ENCODE results near the gene TTC39C. TPM values are rescaled to one million over a fixed set of nuclear protein-coding genes. Genes with fewer than 3 reads are reported as not detected.
A peak's percentile ranks its signal among the peaks of the same experiment; 100 is the strongest.
"Not testable (repeated sequence)": the region's sequence is repeated elsewhere in the genome, so short reads cannot be mapped to it uniquely, and the experiment has no call there.

TTC39C gene
- total RNA-seq, 1 donor from 2014 or later, result 133 TPM

DNA sequence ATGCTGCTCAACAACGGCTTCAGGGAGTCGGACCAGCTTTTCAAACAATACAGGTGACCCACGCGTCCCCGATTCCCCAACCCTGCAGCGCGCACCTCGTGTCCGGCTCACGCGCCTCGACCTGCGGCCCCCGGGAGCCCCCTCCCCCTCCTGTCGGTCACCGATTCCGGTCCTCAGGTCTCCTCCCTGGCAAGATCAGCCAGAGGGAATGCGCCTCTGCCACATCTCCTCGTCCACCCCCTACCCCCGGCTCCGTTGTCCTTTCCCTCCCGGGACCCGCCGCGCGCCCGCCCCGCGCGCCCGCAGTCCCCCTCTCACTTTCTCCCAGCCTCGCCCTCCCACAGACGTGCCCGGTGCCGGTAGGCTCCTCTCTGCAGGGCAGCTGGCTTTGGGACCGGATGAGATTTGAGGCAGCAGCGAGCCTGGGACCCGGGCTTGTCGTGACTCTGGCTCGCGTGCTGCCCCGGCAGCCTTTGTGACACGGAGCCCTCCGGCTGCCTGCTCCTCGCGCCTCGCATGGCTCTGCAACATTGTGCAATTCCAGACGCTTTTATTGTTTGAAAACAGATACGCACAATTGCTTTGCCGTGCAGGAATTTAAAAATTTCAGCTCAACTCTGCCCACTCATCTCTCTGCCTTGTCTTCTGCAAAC is 558 bp downstream of the TTC39C start:
- peak; percentile 42 for ATAC-seq

DNA sequence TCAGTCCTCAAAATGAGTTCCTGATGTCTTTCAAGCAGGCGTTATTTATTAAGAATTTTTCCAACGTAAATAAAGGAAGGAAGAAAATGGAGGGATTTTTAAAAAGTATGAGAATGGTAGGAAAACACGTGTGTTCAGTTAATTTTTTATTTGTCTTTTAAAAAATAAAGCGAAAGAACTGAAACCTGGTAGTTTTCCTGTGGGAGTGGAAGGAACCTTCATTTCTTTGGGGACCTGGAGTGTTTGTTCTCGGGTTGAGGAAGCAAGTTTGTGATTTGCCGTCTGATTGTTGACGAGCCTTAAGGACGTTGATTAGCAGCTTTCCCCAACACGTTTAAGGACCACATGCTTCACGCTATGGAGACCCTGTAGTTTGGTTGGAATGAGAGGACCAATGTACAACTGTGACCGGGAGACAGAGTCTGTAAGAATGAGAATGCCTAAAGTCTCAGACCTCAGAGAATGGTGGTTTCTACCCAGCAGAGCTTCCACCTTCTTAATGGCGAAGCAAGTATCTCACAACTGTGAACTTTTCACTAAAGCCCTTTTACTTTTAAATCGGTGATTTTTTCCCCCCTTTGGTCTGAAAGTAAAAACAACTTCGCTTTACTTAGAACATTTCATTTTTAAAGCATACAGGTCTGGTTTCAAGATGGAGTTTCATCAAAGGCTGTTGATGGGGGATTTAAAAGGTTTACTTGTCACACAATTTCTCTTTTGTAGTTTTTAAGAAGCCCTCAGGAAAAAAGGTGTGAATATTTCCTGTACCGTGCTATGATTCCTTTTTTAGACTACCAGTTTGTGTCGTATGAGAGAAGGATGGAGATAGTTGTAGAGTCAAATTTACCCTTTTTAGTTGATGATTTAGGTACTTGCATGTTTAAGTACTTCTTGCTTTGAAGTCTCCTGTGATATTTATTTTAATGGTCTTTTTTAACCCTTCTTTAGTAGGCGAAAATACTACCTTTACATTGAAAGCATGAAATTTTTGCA is 1.4 kb downstream of the TTC39C start:
- DNase-seq (ENCODE audit: low spot score) (no peak), ATAC-seq (no peak)

More for the DNA sequence above, 558 bp downstream of the TTC39C start:
- DNase-seq (ENCODE audit: low spot score), result peak; percentile 62

DNA sequence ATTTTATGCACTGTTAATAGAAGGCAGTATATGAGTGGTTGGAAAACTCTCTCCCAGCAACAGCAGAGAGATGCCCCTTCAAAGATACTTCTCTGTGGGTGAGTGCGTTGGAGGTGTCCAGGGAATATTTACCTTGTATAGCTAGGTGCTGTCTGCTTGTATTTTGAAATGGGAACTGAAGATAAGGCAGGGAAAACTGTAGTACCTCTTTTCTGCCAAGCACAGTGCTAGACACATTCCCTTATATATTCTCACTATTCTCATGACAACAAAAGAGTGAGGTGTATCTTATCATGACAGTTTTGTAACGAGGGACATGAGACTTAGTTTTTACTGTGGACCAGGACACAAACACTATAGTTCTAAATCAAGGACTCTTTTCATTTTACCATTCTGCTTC is 2.1 kb downstream of the TTC39C start:
- ATAC-seq (peak; percentile 13), DNase-seq (ENCODE audit: low spot score) (no peak)

DNA sequence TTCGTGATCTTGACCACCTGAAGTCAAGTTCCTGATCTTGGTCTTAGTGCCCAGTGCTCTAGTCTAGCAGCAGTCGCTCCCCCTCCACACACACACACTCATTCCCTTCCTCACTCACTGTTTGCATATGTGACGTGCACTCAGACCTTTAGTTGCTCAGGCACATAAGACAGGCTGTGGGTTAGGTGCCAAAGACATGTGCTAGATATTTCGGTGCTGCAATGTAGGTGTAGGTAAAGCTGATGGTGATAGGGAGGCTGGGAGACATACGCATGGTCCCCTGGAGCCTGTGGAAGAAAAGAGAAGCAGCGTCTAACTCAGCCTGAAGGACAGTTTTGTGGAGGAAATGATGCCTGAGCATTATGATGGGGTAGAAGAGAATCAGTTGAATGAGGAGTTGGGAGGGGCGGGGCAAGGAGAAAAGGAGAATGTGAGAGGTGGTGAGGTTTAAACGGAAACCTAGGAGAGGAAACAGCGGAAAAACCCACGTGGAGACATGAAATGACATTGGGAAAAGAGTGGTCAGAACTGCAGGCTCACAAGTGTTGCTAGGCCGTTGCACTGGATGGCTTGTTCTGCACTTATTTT is 3.8 kb downstream of the TTC39C start:
- ATAC-seq, result no peak

DNA sequence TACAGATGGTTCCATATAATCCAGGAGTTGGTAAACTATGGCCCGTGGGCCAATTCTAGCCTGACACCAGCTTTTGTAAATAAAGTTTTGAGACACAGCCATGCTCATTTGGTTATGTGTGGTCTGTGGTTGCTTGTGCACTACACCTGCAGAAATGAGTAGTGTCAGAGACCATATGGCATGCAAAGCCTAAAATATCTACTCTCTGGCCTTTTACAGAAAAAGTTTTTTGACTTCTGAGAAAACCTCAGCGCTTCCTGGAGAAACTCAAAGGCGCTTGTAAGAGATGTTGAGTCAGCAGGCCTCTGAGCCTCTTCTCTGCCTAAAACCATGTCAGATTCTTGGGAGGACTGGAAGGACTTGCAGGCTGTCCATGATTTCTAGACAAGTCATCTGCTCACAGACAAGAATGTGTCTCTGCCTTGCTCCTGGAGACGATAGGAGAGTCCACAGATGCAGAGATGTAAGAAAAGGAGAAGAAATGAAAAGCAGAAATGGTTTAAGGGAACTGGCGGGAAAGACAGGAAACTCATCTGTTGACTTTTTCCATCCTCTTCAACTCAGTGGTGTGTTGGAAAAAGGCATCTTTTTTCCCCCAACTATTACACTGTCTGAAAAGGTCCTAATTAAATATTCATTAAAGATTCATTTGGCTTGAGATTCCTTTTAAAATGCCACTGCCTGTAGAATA is 5.2 kb downstream of the TTC39C start:
- no peak for ATAC-seq

More for the DNA sequence above, 3.8 kb downstream of the TTC39C start:
- no peak for DNase-seq (ENCODE audit: low spot score)

DNA sequence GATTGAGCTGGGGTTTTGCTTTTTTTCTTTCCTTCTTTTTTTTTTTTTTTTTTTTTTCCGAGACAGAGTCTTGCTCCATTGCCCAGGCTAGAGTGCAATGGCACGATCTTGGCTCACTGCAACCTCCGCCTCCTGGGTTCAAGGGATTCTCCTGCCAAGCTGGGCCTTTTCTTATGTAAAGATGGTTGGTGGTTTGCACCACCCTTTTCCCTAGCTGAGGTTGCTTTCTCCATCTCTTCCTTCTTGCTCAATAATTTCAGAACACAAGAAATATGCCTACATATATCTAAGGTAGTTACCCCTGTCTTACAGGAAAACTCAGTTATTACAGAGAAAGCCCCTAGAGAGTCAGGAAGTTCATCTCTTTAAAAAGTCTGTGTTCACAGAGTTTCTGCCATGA is 7.0 kb downstream of the TTC39C start:
- ATAC-seq, result no peak
- DNase-seq (ENCODE audit: low spot score), result no peak

More for the DNA sequence above, 5.2 kb downstream of the TTC39C start:
- DNase-seq (ENCODE audit: low spot score), result no peak

DNA sequence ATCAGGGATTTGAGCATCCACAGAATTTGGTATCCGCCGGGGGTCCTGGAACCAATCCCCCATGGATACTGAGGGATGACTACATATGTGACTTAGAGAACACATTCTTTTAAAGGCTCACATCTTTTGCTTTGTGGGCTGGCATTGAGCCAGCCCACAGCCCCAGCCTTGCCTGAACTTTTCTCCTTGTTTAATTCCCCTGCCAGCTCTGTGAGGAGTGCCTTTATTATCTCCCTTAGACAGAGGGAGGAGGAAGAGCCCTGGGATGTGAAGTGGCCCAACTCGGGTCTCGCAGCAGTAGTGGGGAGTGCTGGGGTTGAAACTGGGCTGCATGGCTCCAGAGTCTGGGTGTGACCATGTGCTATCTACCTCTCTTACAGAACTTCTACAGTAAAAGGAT is 7.6 kb downstream of the TTC39C start:
- DNase-seq (ENCODE audit: low spot score), result no peak

DNA sequence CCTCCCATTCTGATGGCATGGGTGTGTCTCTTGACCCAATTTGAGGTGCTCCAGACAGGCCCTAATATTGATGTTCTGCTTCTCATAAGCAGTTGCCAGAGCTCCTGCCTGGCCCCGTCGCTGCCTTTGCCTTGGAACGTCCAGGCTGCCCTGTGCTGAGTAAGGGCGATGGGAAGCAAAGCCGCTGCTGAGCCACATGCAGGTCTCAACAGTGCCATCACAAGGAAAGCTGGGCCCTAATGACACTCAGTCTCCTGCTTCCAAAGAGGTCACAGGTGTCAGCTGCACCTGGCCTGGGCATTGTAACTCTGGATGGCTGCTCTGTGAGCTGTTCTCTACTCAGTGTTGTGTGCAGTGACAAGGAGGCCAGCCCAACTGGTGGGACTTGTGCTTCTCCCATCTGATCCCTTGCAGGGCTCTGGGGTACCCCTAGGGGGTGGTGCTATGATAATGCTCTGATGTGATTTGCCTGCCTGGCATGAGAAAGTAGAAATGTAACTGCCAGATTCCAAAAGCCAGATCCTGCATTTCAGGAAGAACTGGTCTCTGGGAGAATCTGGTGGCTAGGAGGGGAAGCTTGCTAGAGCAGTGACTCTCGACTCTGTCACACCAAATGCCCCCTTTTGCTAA is 8.7 kb downstream of the TTC39C start:
- peak; percentile 41 for ATAC-seq
- no peak for DNase-seq (ENCODE audit: low spot score)

More for the DNA sequence above, 7.6 kb downstream of the TTC39C start:
- no peak for ATAC-seq

DNA sequence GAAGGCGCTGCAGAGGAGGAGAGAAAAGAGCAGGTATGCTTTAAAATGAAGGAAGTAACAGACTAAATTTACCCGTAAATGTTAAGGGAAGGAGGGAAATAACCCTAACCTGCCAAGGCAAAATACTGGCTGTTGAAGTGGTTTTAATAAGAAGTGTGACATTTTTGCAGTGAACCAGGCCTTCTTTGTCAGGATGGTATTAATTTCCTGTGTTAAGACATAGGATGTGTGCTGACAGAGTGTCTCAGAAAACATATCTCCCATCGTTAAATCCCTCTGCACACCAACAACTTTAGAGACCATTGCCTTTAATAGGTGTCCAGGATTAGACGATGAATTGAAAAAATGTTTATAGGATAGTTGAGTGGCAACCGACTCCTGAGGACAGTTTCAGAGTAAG is 9.9 kb downstream of the TTC39C start:
- DNase-seq (ENCODE audit: low spot score) (no peak), ATAC-seq (no peak)

DNA sequence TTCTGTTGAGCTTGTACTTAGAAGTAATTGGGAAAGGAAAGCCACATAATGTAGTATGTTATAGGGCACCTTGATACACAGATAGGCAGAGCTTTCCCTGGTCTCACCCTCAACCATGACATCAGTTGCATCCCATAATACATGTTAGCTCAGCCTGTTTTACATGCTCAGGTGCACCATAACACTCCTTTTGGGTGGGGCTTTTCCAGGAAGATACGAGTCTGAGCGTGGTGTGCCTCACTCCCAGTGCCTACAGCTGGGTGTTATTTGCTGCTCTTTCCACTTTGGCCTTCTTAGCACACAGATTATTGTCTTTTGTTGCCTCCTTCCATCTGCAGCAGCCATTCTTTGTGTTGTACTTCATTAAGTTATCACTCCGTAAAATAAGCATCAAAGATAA is 11.9 kb downstream of the TTC39C start:
- DNase-seq (ENCODE audit: low spot score), result no peak

DNA sequence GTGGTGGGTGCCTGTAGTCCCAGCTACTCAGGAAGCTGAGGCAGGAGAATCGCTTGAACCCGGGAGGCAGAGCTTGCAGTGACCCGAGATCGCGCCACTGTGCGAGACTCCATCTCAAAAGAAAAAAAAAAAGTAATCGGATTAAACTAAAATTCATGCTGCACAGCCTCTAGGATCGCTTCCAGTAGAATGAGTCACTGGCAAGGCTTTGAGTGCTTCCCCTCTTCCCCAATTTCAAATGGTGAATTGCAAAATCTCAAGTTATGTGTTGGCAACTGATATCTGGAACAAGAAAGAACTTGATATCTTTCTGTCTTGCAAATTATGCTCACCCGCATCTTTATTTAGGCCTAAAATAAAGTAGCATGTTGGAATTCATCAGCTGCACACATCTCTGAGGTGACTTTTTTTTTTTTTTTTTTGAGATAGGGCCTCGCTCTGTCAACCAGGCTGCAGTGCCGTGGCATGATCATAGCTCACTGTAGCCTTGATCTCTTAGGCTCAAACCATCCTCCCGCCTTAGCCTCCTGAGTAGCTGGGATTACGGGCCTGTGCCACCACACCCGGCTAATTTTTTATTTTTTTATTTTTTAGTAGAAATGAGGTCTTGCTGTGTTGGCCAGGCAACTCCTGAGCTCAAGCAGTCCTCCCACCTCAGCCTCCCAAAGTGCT is 12.7 kb downstream of the TTC39C start:
- ATAC-seq (peak; percentile 75), DNase-seq (ENCODE audit: low spot score) (no peak)

More for the DNA sequence above, 11.9 kb downstream of the TTC39C start:
- no peak for ATAC-seq

DNA sequence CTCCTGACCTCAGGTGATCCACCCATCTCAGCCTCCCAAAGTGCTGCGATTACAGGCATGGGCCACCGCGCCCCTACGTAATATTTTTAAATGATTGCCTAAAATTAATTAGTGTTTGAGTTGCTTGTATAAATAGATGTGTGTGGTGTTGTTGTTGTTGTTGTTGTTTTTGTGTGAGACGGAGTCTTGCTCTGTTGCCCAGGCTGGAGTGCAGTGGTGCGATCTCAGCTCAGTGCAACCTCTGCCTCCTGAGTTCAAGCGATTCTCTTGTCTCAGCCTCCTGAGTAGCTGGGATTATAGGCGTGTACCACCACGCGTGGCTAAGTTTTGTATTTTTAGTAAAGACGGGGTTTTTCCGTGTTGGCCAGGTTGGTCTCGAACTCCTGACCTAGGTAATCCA is 14.4 kb downstream of the TTC39C start:
- not testable (repeated sequence) for ATAC-seq; DNase-seq (ENCODE audit: low spot score)

DNA sequence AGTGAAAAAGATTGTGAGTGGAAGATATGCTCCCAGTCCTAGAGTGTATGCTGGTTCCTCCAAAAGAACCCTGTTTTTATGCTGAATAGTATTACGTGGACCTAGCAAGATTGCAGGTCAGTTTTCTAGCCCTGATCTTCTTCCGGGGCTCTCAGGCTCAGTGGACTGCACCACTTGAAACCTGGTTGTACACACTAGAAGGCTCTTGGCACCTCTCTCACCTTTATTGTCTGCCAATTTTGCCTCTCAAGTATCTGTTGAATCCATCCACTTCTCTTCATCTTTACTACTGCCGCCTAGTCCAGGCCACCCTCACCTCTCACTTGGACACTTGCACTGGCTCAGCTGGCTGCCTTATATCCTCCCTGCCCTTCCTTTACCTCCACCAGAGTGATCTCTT is 16.8 kb downstream of the TTC39C start:
- no peak for ATAC-seq

DNA sequence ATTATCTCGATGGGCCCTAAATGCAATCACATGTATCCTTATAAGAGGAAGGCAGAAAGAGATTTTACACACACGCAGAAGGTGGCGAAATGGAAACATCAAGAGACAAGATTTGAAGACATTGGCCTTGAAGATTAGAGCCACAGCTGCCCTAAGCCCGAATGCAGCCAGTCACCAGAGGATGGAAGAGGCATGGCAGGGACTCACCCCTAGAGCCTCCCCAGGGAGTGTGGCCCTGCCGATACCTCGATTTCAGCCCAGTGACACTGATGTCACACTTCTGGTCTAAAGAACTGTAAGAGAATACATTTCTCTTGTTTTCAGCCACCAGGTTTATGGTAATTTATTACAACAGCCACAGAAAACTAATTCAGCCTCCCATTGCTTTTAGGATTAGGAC is 17.4 kb downstream of the TTC39C start:
- DNase-seq (ENCODE audit: low spot score) (no peak), ATAC-seq (no peak)

More for the DNA sequence above, 16.8 kb downstream of the TTC39C start:
- DNase-seq (ENCODE audit: low spot score), result no peak

DNA sequence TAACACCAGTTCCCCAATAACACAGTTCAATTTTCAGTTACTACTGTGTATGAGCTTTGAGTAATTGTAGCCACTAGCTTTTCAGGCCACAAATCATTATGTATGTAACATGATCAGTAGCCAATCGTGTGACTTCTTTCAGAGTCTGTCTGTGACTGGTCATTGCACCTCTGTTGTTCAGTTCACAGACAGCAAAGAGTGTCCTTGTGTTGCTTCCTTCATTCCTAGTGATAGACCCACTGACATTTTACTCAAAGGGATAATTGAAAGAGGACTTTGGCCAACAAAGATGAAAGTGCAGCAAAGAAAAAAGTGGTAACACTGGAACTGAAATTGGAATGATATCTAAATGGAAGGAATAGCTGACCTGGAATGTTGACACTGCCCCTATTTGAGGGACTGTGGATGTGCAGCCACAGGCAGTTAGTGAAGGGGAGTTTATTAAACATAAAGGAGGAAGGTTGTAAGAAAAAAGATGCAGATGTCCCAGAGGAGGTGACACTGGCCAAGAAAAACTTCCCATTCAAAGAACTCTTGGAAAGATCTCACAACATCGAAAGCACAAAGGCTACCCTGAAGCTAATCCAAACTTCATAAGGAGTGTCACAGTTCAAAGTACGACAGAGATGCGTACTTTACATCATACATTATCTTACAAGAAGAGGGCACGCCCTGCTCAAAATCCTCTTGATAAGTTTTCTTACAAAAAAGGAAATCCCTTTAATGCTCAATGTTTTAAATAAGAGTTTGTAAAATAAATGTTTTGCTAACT is 19.3 kb downstream of the TTC39C start:
- ATAC-seq (peak; percentile 22), DNase-seq (ENCODE audit: low spot score) (no peak)

DNA sequence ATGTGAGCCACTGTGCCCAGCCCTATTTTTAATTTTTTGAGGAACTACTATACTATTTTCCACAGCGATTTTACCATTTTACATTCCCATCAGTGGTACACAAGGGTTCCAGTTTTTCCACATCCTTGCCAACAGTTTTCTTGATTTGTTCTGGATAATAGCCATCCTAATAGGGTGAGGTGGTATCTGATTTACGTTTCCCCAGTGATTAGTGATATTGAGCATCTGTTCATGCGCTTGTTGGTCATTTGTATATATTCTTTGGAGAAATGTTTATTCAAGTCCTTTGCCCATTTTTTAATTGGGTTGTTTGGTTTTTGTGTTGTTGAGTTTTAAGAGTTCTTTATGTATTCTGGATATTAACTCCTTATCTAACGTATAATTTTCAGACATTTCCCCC is 20.8 kb downstream of the TTC39C start:
- ATAC-seq (no peak), DNase-seq (ENCODE audit: low spot score) (no peak)

DNA sequence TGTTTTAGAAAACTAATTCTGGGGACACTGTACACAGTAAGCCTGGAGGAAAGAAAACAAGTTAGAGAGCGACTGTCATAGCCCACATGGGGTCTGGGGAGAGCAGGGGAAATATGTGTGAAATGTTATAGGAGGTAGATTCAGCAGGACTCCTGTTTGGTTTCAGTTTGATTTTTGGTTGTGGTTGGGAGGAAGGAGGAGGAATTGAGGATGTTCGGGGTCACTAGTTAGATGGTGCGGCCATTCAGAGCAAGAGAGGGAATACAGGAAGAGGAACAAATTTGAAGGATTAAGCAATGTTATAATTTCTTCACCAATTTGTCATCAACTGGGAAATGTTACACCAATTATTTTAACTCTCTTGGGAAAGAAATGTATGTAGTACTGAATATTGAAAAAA is 25.1 kb downstream of the TTC39C start:
- DNase-seq (ENCODE audit: low spot score) (no peak), ATAC-seq (no peak)

DNA sequence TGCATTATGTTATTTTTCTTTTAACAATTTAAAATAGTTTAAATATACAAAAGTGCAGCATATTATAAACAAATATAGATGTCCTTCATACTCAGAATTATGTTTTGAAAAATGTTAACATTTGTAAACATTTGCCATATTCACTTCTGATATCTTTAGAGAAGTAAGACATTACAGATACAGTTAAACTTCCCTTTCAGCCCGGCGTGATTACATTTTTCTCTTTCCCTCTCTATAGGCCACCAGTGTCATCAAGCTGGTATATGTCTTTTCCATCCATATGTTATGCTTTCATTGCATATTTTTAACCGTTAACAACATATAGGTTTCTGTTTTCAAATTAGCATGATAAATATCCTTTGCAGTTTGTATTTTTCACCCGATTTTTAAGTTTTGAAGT is 27.1 kb downstream of the TTC39C start:
- DNase-seq (ENCODE audit: low spot score) (no peak), ATAC-seq (no peak)

DNA sequence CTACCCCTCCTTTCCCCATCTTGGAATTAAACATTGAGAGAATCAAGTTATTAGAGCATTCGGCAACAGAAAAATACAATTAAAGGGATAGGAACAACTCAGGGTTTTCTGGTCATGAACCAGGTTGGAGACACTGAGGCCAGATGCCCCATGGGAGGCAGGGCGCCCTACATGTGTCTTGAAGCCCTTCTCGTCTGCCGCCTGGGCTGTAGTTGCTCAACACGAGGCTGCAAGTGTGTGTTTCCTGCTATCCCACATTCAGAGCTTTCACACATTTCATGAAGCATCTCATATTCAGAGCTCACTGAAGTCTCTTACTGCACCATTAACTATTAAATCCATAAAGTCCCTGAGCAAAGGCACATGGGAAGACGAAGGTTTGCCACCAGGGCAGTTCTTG is 28.8 kb downstream of the TTC39C start:
- no peak for DNase-seq (ENCODE audit: low spot score)
- peak; percentile 17 for ATAC-seq

Data from left lobe of liver (tissue), 2 donors.